GM10248 (cell line): ENCODE data around the gene MYOG.

ENCODE experiments used
- CTCF ChIA-PET: fragments of 300-600 bp; sonication (Branson Sonifier 250); formaldehyde crosslinking; extraction: SDS; loops from one replicate; lab custom pipeline; 2021; ENCODE audit warnings: antibody characterized with exemption; lab: Yijun Ruan, JAX
- POLR2A ChIA-PET: fragments of 350-650 bp; sonication (Branson Sonifier 250); formaldehyde crosslinking; extraction: SDS; loops from one replicate; lab custom pipeline; 2020; ENCODE audit warnings: antibody characterized with exemption; lab: Yijun Ruan, JAX
- DNase-seq: peaks from one replicate; pipeline ENCODE4 v3.0.0; 2012; ENCODE audit errors: extremely low spot score
- TF ChIP-seq, protein P1 (sequence below): IDR thresholded peaks from 2 replicates; pipeline ENCODE4 v1.5.1; 2012; ENCODE audit warnings: mild to moderate bottlenecking, low read depth; ENCODE audit errors: extremely low read depth, missing control alignments, control extremely low read depth

The MYOG gene

DNA sequence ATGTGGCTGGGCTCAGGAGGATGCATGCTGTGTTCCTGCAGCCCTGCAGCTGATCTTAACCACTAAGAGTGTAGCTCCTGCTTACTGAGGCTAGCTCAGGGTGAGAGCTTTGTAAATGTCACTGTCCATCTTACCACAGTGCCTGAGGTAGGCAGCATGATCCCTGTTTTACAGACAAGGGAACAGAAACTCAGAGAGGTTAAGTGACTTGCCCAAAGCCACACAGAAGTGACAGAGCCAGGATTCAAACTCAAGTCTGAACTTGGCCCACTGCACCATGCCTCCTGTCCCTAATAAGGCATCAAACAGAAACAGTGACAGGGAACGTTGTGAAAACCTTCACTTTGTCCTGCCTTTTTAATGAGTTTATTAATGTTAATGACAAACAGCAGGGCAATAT is 31.6 kb downstream of the MYOG start:
- CTCF ChIA-PET, result interaction anchor here (1.3 to 9.2 kb wide), 3 partner anchors 13 to 213 kb away, joined by 5 to 77 read pairs (median 6); no protein-coding TSS in a partner anchor
- TF ChIP-seq, protein P1, sequence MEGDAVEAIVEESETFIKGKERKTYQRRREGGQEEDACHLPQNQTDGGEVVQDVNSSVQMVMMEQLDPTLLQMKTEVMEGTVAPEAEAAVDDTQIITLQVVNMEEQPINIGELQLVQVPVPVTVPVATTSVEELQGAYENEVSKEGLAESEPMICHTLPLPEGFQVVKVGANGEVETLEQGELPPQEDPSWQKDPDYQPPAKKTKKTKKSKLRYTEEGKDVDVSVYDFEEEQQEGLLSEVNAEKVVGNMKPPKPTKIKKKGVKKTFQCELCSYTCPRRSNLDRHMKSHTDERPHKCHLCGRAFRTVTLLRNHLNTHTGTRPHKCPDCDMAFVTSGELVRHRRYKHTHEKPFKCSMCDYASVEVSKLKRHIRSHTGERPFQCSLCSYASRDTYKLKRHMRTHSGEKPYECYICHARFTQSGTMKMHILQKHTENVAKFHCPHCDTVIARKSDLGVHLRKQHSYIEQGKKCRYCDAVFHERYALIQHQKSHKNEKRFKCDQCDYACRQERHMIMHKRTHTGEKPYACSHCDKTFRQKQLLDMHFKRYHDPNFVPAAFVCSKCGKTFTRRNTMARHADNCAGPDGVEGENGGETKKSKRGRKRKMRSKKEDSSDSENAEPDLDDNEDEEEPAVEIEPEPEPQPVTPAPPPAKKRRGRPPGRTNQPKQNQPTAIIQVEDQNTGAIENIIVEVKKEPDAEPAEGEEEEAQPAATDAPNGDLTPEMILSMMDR, result no peak
- POLR2A ChIA-PET, result no interaction called here
- DNase-seq, result no peak

DNA sequence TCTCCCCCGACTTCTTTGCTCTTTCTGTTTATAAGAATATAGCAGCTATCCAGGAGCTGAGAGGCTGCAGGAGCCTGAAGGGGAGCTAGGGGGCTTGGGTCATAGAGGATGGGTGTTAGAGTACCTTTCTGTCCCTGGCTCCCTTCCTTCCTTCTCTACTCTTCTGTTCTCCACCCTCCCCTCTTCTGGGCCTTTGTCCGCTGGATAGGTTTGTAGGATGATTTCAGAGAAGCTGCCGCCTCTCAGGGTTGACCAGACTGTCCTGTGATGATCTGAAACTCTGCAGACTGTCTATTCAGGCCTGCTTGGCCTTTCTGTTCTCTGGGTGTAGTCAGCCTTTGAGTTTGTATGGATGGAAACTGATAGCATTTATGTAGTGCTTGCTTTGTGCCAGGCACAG is 33.2 kb downstream of the MYOG start:
- TF ChIP-seq, protein P1, result no peak
- DNase-seq, result no peak
- ChIA-PET CTCF (interaction anchor here (0.9 to 9.2 kb wide), 3 partner anchors 11 to 435 kb away, joined by 4 to 77 read pairs (median 4); no protein-coding TSS in a partner anchor), POLR2A (no interaction called here)

DNA sequence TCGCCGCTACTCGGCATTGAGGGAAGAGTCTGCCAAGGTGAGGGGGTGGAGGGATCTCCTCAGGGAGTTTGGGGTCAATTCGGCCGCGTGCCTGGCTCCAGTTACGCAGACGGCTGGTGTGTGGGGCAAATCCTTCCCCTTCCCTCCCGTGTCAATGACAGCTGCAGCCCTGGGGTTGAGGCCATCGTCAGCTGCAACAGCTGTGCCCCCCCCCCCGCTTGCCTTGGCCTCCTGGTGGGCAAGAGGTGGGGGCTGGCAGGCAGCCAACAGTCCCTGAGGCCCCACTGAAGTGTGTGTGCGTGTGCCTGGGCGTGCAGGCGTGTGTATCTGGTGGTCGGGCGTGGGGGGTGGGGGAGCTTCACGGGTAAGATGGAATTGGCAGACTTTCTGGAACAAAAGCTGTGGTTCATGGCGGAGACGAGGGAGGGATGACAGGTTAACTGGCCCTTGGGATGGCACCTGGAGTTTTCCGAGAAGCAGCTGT is 33.9 kb downstream of the MYOG start:
- CTCF ChIA-PET, result interaction anchor here (0.9 to 9.2 kb wide), 5 partner anchors 8 to 436 kb away, joined by 3 to 77 read pairs (median 4); no protein-coding TSS in a partner anchor
- DNase-seq, result no peak
- POLR2A ChIA-PET, result no interaction called here
- TF ChIP-seq, protein P1, result no peak

DNA sequence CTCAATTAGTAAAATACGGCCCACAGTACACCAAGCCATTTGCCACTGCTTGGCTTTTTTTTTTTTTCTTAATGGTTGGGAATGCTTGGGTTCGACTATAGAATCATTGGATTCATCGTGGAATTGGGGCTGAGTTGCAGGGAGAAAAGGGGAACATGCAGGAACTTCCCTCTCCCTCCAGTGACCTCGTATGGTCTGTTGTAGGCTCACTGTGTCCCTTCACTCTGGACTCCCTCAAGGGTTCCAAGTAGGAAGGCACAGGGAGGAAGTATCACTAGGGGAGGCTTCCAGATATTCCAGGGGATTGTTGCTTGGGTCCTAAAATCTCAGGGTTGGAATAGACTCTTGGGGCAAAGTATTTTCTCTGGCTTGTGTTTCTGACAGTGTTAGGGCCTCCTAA is 35.0 kb downstream of the MYOG start:
- ChIA-PET CTCF (interaction anchor here (1.5 to 9.2 kb wide), 4 partner anchors 9 to 165 kb away, joined by 3 to 77 read pairs (median 4); no protein-coding TSS in a partner anchor), POLR2A (no interaction called here)
- TF ChIP-seq, protein P1, result no peak
- DNase-seq, result no peak

DNA sequence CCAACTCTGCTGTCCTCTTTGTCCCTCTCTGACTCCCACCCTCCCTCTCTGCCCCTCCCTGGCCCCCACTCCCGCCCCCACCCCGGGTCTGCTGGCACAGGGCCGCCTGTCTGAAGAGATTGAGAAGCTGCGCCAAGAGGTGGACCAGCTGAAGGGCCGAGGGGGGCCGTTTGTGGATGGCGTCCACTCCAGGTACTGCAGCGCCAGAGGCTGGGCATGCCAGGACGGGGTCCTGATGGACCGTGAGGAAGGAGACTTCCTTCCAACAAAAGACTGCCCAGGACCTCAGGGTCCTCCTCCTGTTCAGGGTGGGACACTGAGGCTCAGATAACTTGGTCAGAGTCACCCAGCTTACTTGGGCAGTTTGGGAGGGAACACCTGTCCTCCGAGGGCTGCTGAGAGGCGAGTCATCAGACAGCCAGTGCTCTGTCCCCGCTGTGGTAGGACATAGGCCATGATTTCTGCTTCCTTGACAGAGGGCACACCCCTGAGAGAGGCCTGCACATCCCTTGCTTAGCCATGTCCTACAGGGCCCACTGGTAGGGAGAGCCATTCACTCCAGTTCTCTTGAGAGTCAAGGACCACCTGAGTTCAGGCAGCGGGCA is 36.1 kb downstream of the MYOG start:
- ChIA-PET CTCF (interaction anchor here (1.2 to 9.2 kb wide), 2 partner anchors 8 to 1758 kb away, joined by 3 to 77 read pairs; no protein-coding TSS in a partner anchor), POLR2A (no interaction called here)
- TF ChIP-seq, protein P1, result no peak
- no peak for DNase-seq

DNA sequence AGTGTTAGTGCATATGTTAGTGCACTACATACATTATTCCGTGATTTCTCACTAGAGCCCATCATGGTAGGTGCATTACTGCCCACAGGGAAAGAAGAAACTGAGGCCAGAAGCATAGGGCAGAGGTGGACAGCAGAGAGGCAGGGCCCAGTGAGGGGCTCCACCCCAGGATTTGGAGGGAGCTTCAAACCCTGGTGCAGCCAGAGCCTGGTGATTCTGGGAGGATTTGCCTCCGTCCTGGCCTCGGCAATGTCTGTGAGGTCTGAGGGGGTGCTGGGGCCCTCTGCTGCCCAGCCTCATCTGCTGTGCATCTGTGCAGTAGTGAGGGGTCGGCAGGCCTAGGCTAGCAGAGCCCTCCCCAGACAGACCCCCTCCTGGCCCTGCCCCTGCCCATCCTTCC is 36.7 kb downstream of the MYOG start:
- POLR2A ChIA-PET, result no interaction called here
- no peak for DNase-seq
- TF ChIP-seq, protein P1, result no peak
- CTCF ChIA-PET, result interaction anchor here (1.2 to 9.2 kb wide), 2 partner anchors 8 to 1758 kb away, joined by 3 to 77 read pairs; no protein-coding TSS in a partner anchor
